ENCODE results near the gene ARPP21.

Gene ARPP21

GRCh38 chr3:35635926-35636683 lies 3.2 kb upstream of the ARPP21 start:
- DNase-seq (ENCODE audit: low spot score), result no peak
- TF ChIP-seq CTCF (IDR thresholded peaks at IDR 0.05; ENCODE audit: extremely low read depth, missing control alignments), result no peak

DNA sequence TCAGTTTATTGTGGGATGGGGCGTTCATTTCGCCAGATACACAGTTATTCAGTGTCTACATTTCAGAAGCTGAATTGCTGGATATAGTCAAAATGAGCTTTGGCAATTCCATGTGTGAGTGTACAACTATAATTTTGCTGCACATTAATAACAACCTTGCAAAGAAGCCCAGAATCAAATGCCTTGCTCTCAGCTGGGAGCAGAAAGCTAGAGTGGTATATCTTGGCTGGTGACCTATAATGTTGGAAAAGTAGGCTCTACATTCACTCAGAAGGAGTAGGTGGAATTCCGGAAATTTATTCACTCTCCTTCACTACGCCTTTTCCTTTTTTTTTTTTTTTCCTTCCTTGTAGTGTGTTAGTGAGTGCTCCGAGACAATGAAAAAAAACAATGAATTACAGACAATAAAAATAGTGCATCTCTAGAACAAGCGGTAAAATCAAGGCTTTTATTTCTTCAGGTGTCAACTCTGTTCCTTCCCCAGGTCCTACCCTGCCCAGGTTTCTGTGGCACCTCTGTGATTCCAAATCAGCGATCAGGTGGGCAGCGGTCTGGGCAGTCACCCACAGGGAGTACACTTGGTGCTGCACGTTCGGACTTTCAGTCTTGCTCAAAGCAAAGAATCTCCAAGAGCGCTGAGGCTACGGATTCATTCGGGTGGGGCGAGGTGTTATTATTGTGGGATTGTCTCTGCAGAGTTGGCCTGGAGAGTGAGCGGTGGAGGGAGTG lies 910 bp upstream of the ARPP21 start:
- TF ChIP-seq CTCF (IDR thresholded peaks at IDR 0.05; ENCODE audit: extremely low read depth, missing control alignments), result no peak
- no peak for DNase-seq (ENCODE audit: low spot score)

DNA sequence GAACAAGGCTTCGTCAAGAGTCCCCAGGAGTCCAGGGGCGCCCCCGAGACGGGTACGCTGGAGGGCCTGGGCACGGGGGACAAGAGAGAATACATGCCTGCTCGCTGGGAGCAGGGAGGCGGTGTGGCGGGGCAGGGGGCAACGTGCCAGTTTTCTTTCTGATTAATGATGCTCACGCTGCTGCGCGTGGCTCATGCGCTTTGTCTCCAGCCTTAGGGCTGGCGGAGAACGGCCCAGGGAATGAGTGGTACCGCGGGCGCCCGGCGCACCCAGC lies 408 bp upstream of the ARPP21 start:
- no peak for TF ChIP-seq CTCF (IDR thresholded peaks at IDR 0.05; ENCODE audit: extremely low read depth, missing control alignments)
- DNase-seq (ENCODE audit: low spot score), result no peak

DNA sequence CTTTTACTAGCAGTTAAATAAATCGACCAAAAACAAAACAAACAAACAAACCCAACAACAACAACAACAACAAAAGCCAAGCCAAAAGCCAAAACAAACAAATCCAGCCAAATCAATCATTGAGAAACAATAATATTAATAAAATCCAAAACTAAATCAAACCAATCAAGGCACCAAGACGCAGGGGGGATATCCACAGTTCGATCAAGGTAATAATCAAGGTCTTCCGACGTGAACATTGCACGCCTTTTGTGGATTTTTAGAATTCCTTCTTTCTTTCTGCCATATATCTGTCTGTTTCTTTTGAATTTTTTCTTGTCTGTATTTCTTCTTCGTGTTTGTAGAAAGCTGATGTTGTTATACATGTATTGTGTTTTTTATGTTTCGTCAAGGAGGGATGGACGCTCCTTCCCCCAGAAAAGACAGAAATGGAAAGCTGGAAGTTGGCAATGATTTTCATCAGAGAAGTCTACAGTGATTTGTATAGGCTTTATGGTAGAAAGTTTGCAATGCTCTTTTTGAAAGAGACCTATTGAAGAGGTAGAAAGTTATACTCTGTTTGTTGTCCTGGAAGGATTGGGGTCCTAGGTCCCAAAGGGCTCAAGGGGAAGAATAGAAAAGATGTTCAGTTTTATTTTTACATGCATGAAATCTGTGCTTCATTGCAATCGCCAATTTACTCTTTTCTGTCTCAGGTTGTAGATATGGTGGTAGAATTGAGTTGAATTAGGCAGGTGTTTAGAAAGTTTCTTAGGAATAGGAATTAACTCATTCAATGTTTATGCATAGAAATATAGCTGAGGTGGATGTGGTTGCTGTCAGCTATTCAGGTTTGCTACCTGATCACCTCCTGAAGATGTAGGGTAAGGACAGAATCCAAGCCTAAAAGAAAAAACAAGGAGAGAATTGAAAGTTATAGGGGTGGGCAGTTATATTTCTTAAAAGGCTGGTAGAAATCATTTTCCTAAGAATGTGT lies 1.2 kb downstream of the ARPP21 start:
- no peak for TF ChIP-seq CTCF (IDR thresholded peaks at IDR 0.05; ENCODE audit: extremely low read depth, missing control alignments)
- no peak for DNase-seq (ENCODE audit: low spot score)

DNA sequence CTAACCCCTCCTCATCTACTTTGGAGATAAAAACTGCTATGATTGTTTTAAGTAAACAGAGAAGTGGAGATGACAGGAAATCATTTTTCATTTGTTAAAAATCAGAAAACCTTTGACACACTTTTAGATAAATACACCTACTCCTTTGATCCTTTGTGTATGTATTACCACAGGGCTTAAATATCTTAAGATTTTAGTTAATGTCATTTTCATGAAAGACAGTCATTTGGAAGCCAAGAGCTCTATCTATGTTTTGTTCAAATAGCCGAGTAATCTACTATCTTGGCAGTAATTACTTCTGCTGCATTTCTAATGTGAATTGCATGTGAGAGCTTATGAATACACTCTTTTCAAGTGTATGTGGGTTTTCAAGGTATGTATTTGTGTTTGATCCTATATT lies 2.0 kb downstream of the ARPP21 start:
- no peak for TF ChIP-seq CTCF (IDR thresholded peaks at IDR 0.05; ENCODE audit: extremely low read depth, missing control alignments)
- no peak for DNase-seq (ENCODE audit: low spot score)

DNA sequence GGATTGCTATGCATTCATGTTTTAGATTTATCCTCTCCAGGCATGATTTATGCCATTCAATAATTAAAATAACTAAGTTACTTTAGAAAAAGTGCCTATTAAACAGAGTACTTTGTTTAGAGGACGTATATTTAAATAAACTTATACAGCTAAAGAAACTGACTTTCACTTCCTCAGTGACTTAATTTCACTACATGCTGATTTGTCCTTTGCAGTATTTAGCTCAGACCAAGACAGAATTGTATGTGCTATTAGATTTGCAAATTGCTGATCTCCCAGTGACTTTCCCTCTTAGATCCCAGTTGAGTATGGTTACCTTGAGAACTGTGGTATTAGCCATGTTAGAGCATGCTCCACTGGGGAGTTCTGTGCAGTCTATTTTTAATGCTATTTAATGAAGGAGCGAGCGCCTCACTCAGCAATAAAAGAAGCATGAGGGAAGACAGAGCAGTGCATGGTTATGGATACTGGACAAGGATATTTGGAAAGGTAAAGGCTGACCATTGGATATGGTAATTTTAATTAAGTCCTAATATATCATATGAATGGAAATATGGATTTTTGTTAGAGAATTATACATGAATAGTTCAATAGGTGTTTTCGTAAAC lies 2.7 kb downstream of the ARPP21 start:
- no peak for TF ChIP-seq CTCF (IDR thresholded peaks at IDR 0.05; ENCODE audit: extremely low read depth, missing control alignments)
- DNase-seq (ENCODE audit: low spot score), result no peak

All from GM20000 (cell line).